ENCODE data around the gene DEGS1.
"Not testable (repeated sequence)": the region's sequence is repeated elsewhere in the genome, so short reads cannot be mapped to it uniquely, and the experiment has no call there.

The DEGS1 gene

GRCh38 chr1:224181453-224181810 is 1.6 kb upstream of the DEGS1 start:
- DNase-seq = no peak

GRCh38 chr1:224182057-224182865 is 779 bp upstream of the DEGS1 start:
- DNase-seq = no peak

- DNase-seq = no peak
Measured at GRCh38 chr1:224183591-224184312, 712 bp downstream of the DEGS1 start.

GRCh38 chr1:224185208-224185607 is 2.2 kb downstream of the DEGS1 start:
- DNase-seq = no peak

- DNase-seq = no peak
Measured at GRCh38 chr1:224188286-224188685, 5.2 kb downstream of the DEGS1 start.

- DNase-seq = no peak
Measured at GRCh38 chr1:224189561-224189960, 6.5 kb downstream of the DEGS1 start.

- no peak for DNase-seq
Measured at GRCh38 chr1:224192082-224192788, 9.2 kb downstream of the DEGS1 start.

GRCh38 chr1:224193319-224193966 is 10.4 kb downstream of the DEGS1 start:
- DNase-seq = no peak

GRCh38 chr1:224196813-224197600 is 14.0 kb downstream of the DEGS1 start:
- no peak for DNase-seq

- no peak for DNase-seq
Measured at GRCh38 chr1:224198572-224198971, 15.5 kb downstream of the DEGS1 start.

- DNase-seq = no peak
Measured at GRCh38 chr1:224199679-224200078, 16.6 kb downstream of the DEGS1 start.

GRCh38 chr1:224201383-224201782 is 18.3 kb downstream of the DEGS1 start:
- no peak for DNase-seq

- no peak for DNase-seq
Measured at GRCh38 chr1:224201853-224202252, 18.8 kb downstream of the DEGS1 start.

GRCh38 chr1:224203243-224204016 is 20.4 kb downstream of the DEGS1 start:
- DNase-seq = no peak

GRCh38 chr1:224205438-224205840 is 22.4 kb downstream of the DEGS1 start:
- no peak for DNase-seq

GRCh38 chr1:224205931-224206538 is 23.0 kb downstream of the DEGS1 start:
- not testable (repeated sequence) for DNase-seq

- no peak for DNase-seq
Measured at GRCh38 chr1:224211206-224211962, 28.3 kb downstream of the DEGS1 start.

GRCh38 chr1:224212618-224213061 is 29.6 kb downstream of the DEGS1 start:
- DNase-seq = no peak

GRCh38 chr1:224213438-224214119 is 30.5 kb downstream of the DEGS1 start:
- no peak for DNase-seq

GRCh38 chr1:224216382-224216781 is 33.3 kb downstream of the DEGS1 start:
- no peak for DNase-seq

Data from cortex of kidney (tissue), 1 donor.